H9 (cell line): ENCODE measurements around the gene MIEF2. TPM values are rescaled to one million over a fixed set of nuclear protein-coding genes. Genes with fewer than 3 reads are reported as not detected.

ENCODE experiments used
- DNase-seq: peaks from one replicate; pipeline ENCODE4 v3.0.0-alpha.2; 2017
- H2AFZ ChIP-seq: one replicate; pipeline ENCODE4 v1.6.1; 2013; ENCODE audit warnings: mild to moderate bottlenecking, low read length, control low read depth, moderate library complexity
- H2AK5ac ChIP-seq: 2 replicates; pipeline ENCODE4 v1.6.1; 2013; ENCODE audit warnings: low read length, control low read depth, mixed read lengths; ENCODE audit not compliant: insufficient read length
- H2BK120ac ChIP-seq: one replicate; pipeline ENCODE4 v1.6.1; 2013; ENCODE audit warnings: low read depth, mild to moderate bottlenecking, low read length, control low read depth, inconsistent platforms; ENCODE audit not compliant: poor library complexity, severe bottlenecking
- H2BK12ac ChIP-seq: 2 replicates; pipeline ENCODE4 v1.6.1; 2013; ENCODE audit warnings: low read length, control low read depth, mixed read lengths, low read depth; ENCODE audit not compliant: insufficient read length
- H2BK15ac ChIP-seq: 2 replicates; pipeline ENCODE4 v1.6.1; 2013; ENCODE audit warnings: low read depth, low read length, control low read depth
- H2BK20ac ChIP-seq: one replicate; pipeline ENCODE4 v1.6.1; 2013; ENCODE audit warnings: low read depth, mild to moderate bottlenecking, low read length, control low read depth, inconsistent platforms; ENCODE audit not compliant: poor library complexity, severe bottlenecking
- H2BK5ac ChIP-seq: 2 replicates; pipeline ENCODE4 v1.6.1; 2013; ENCODE audit warnings: low read length, control low read depth, mixed read lengths; ENCODE audit not compliant: insufficient read length
- H3K14ac ChIP-seq: 2 replicates; pipeline ENCODE4 v1.6.1; 2013; ENCODE audit warnings: low read length, control low read depth; ENCODE audit not compliant: insufficient read depth
- H3K18ac ChIP-seq: 2 replicates; pipeline ENCODE4 v1.6.1; 2013; ENCODE audit warnings: low read depth, mild to moderate bottlenecking, mixed read lengths, low read length, control low read depth; ENCODE audit not compliant: insufficient read length
- H3K23ac ChIP-seq: 2 replicates; pipeline ENCODE4 v1.6.1; 2013; ENCODE audit warnings: low read length, control low read depth, mixed read lengths, low read depth; ENCODE audit not compliant: insufficient read length
- H3K23me2 ChIP-seq: 2 replicates; pipeline ENCODE4 v1.6.1; 2013; ENCODE audit warnings: low read depth, mild to moderate bottlenecking, mixed read lengths, low read length, control low read depth; ENCODE audit not compliant: insufficient read length, poor library complexity, severe bottlenecking
- H3K27ac ChIP-seq: 2 replicates; pipeline ENCODE4 v1.5.1; 2013; ENCODE audit warnings: low read length, control low read depth, mixed read lengths, low read depth; ENCODE audit not compliant: insufficient read length
- H3K27me3 ChIP-seq: 2 replicates; pipeline ENCODE4 v1.6.1; 2013; ENCODE audit warnings: low read length, control low read depth, inconsistent platforms; ENCODE audit not compliant: insufficient read depth
- H3K4ac ChIP-seq: 2 replicates; pipeline ENCODE4 v1.6.1; 2013; ENCODE audit warnings: low read depth, mild to moderate bottlenecking, control low read depth, inconsistent platforms, low read length, moderate library complexity
- H3K4me1 ChIP-seq: 2 replicates; pipeline ENCODE4 v1.6.1; 2013; ENCODE audit warnings: low read length, control low read depth, inconsistent platforms; ENCODE audit not compliant: insufficient read depth
- H3K4me2 ChIP-seq: 2 replicates; pipeline ENCODE4 v1.6.1; 2013; ENCODE audit warnings: low read length, control low read depth, mixed read lengths; ENCODE audit not compliant: insufficient read length, insufficient read depth
- H3K56ac ChIP-seq: 2 replicates; pipeline ENCODE4 v1.6.1; 2013; ENCODE audit warnings: low read depth, mild to moderate bottlenecking, mixed read lengths, low read length, control low read depth; ENCODE audit not compliant: insufficient read length
- H3K79me1 ChIP-seq: 2 replicates; pipeline ENCODE4 v1.6.1; 2013; ENCODE audit warnings: low read depth, mild to moderate bottlenecking, moderate library complexity, low read length, control low read depth, inconsistent platforms; ENCODE audit not compliant: insufficient read depth, poor library complexity, severe bottlenecking
- H3K79me2 ChIP-seq: 2 replicates; pipeline ENCODE4 v1.6.1; 2013; ENCODE audit warnings: low read length, control low read depth, inconsistent platforms; ENCODE audit not compliant: insufficient read depth
- H3K9ac ChIP-seq: 2 replicates; pipeline ENCODE4 v1.6.1; 2013; ENCODE audit warnings: low read length, control low read depth, mixed read lengths; ENCODE audit not compliant: insufficient read length; ENCODE audit errors: extremely low read depth
- H3K9me3 ChIP-seq: one replicate; pipeline ENCODE4 v1.6.1; 2013; ENCODE audit warnings: low read depth, low read length, inconsistent platforms; ENCODE audit not compliant: control insufficient read depth
- H3T11ph ChIP-seq: one replicate; pipeline ENCODE4 v1.6.1; 2013; ENCODE audit warnings: mild to moderate bottlenecking, low read length, control low read depth, inconsistent platforms
- H4K20me1 ChIP-seq: one replicate; pipeline ENCODE4 v1.6.1; 2013; ENCODE audit not compliant: control insufficient read depth, insufficient read length, insufficient read depth
- H4K5ac ChIP-seq: 2 replicates; pipeline ENCODE4 v1.6.1; 2013; ENCODE audit warnings: low read depth, mild to moderate bottlenecking, mixed read lengths, low read length, control low read depth; ENCODE audit not compliant: insufficient read length
- H4K8ac ChIP-seq: replicated peaks from 2 replicates; pipeline ENCODE4 v1.6.1; 2013; ENCODE audit warnings: low read length, control low read depth, mixed read lengths, low read depth; ENCODE audit not compliant: insufficient read length
- H4K91ac ChIP-seq: 2 replicates; pipeline ENCODE4 v1.6.1; 2013; ENCODE audit warnings: low read depth, mild to moderate bottlenecking, moderate library complexity, mixed read lengths, low read length, control low read depth; ENCODE audit not compliant: insufficient read length
- H3K27ac Mint-ChIP-seq, 3 experiments: 2 replicates in 2 of 3; 3 replicates in 1 of 3; pipeline ENCODE4 v1.8.0; 2020 to 2021; ENCODE audit warnings: mixed read lengths in 3 of 3, mild to moderate bottlenecking in 1 of 3, moderate library complexity in 1 of 3
- H3K27me3 Mint-ChIP-seq: 2 replicates; pipeline ENCODE4 v1.8.0; 2021; ENCODE audit warnings: low read depth, mild to moderate bottlenecking, moderate library complexity, mixed read lengths
- H3K36me3 Mint-ChIP-seq, 3 experiments: 2 replicates in 2 of 3; 3 replicates in 1 of 3; pipeline ENCODE4 v1.8.0; 2020 to 2021; ENCODE audit warnings: low read depth in 3 of 3, mixed read lengths in 3 of 3; ENCODE audit not compliant: insufficient read depth in 1 of 3
- H3K4me1 Mint-ChIP-seq, 2 experiments: 2 replicates each; pipeline ENCODE4 v1.8.0; 2020; ENCODE audit warnings: mixed read lengths in 2 of 2
- H3K4me3 Mint-ChIP-seq, 2 experiments: 2 replicates in 1 of 2; 3 replicates in 1 of 2; pipeline ENCODE4 v1.8.0; 2020 to 2021; ENCODE audit warnings: mild to moderate bottlenecking in 2 of 2, mixed read lengths in 2 of 2, moderate library complexity in 1 of 2
- H3K9me3 Mint-ChIP-seq, 2 experiments: 2 replicates in 1 of 2; 3 replicates in 1 of 2; pipeline ENCODE4 v1.8.0; 2020; ENCODE audit warnings: mild to moderate bottlenecking in 2 of 2, mixed read lengths in 2 of 2, moderate library complexity in 1 of 2
- CTCF ChIP-seq: fragments of 200-600 bp; sonication (generic); conservative IDR thresholded peaks from 3 replicates; pipeline ENCODE4 v1.8.0; 2021; ENCODE audit warnings: antibody characterized with exemption, mild to moderate bottlenecking
- WGBS: extraction: QIAGEN DNeasy Blood & Tissue Kit; methylation state at CpG from one replicate; pipeline ENCODE4 v1.1.7; 2013; ENCODE audit warnings: missing lambda C conversion rate, low lambda C conversion rate, mixed read lengths; ENCODE audit not compliant: insufficient read length; ENCODE audit errors: extremely low coverage; 5-methylcytosine and 5-hydroxymethylcytosine counted together
- total RNA-seq: library from RNA; stranded (reverse); gene quantifications from 2 replicates; pipeline ENCODE4 v1.2.1, GENCODE V29; 2021

Gene MIEF2
- total RNA-seq, 1 experiment from 2014 or later = 10.3 TPM

- Mint-ChIP-seq H3K27ac (peak within 1 kb of the TSS; percentile 95 to 98 (median 98)), H3K4me3 (peak within 1 kb of the TSS; percentile 96 to 98)
- WGBS = no CpG with 5 or more reads among the region's 71 CpGs
These were observed 2.0 kb upstream of the MIEF2 start, which contains the start of gene FLII for GRCh38 chr17:18258356-18259038. FLII (minus strand) TSS chr17:18258738; CDS start chr17:18258690, 48 bp downstream.

More at GRCh38 chr17:18258356-18259038, 2.0 kb upstream of the MIEF2 start, which contains the start of gene FLII:
- no peak within 1 kb of the TSS for H2BK12ac ChIP-seq
- H2BK120ac ChIP-seq = no peak within 1 kb of the TSS
- H3K23me2 ChIP-seq = peaks cover 12% of the 10 kb centered on the region
- H3K9ac ChIP-seq = peak within 1 kb of the TSS; percentile 5
- Mint-ChIP-seq H3K27me3 (no peaks in the 10 kb centered on the region), H3K4me1 (peaks cover 25 to 41% of the 10 kb centered on the region in 2 experiments), H3K9me3 (no peaks in the 10 kb centered on the region), H3K36me3 (peaks cover 16 to 39% (median 38%) of the 10 kb centered on the region in 3 experiments)
- H4K8ac ChIP-seq = no peak within 1 kb of the TSS
- H2AK5ac ChIP-seq = no peak within 1 kb of the TSS
- no peak within 1 kb of the TSS for H2BK20ac ChIP-seq
- no peak within 1 kb of the TSS for H3K27ac ChIP-seq
- H3K56ac ChIP-seq = no peak within 1 kb of the TSS
- peak within 1 kb of the TSS; percentile 70 for H3K4me2 ChIP-seq
- DNase-seq = peak; percentile 82
- no peak within 1 kb of the TSS for H3K4ac ChIP-seq
- no peak within 1 kb of the TSS for H3T11ph ChIP-seq
- peak within 1 kb of the TSS; percentile 58 for H3K18ac ChIP-seq
- H2AFZ ChIP-seq = no peak within 1 kb of the TSS
- no peaks in the 10 kb centered on the region for H4K20me1 ChIP-seq
- H3K9me3 ChIP-seq = no peaks in the 10 kb centered on the region
- H4K91ac ChIP-seq = no peak within 1 kb of the TSS
- H3K79me2 ChIP-seq = no peaks in the 10 kb centered on the region; the same call in 1 of the 2 replicates
- H3K79me1 ChIP-seq = no peaks in the 10 kb centered on the region
- TF ChIP-seq CTCF = no peak
- H3K4me1 ChIP-seq = no peaks in the 10 kb centered on the region
- H4K5ac ChIP-seq = no peak within 1 kb of the TSS
- H2BK15ac ChIP-seq = no peak within 1 kb of the TSS
- no peaks in the 10 kb centered on the region for H3K27me3 ChIP-seq
- peak within 1 kb of the TSS; percentile 60 for H3K14ac ChIP-seq
- H3K23ac ChIP-seq = no peak within 1 kb of the TSS
- H2BK5ac ChIP-seq = no peak within 1 kb of the TSS
